Measurements from ENCODE around the gene TPP1.

Gene TPP1

DNA sequence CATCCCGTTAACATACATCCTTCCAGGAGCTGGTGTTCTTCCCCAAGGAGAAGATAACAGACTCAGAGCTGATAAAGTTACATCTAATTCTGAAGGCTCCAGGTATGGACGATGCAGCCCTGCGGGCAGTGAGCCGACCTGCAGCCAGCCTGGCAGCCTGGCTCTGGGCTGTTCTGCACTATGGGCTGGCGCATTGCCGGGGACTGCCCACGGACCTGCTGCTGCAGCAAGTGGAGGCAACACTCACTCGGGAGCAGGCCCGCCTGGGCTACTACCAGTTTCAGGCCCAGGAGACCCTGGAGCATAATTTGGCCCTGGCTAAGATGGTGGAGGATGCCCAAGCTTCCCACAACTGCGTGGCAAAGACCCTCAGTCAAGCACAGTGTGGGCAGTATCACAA lies 55.6 kb downstream of the TPP1 start:
- no peak overlapping the region for H3K4me3 ChIP-seq (replicated peaks; ENCODE audit: low read depth, low read length)
- no peak for TF ChIP-seq CTCF (IDR thresholded peaks at IDR 0.05; ENCODE audit: low read length, missing control alignments)
- no peak for DNase-seq (ENCODE audit: low read depth)

GRCh38 chr11:6563121-6563619 lies 56.1 kb downstream of the TPP1 start:
- no peak for TF ChIP-seq CTCF (IDR thresholded peaks at IDR 0.05; ENCODE audit: low read length, missing control alignments)
- DNase-seq (ENCODE audit: low read depth): no peak
- H3K4me3 ChIP-seq (replicated peaks; ENCODE audit: low read depth, low read length): no peak overlapping the region

Data from fibroblast of pulmonary artery (primary cell).